NB4 (cell line): Measurements from ENCODE around the gene MADD.

Experiments used
- POLR2A ChIP-seq: IDR thresholded peaks from 2 replicates; pipeline ENCODE4 v1.6.1; 2011; ENCODE audit warnings: mild to moderate bottlenecking; ENCODE audit not compliant: insufficient read length; ENCODE audit errors: extremely low read depth
- TF ChIP-seq, protein P1 (sequence below): IDR thresholded peaks from 2 replicates; pipeline ENCODE4 v1.6.1; 2011; ENCODE audit warnings: low read depth, low read length
- TF ChIP-seq, protein P2 (sequence below): IDR thresholded peaks from one replicate; pipeline ENCODE4 v1.5.1; 2012; ENCODE audit warnings: low read depth, low read length

DNA sequence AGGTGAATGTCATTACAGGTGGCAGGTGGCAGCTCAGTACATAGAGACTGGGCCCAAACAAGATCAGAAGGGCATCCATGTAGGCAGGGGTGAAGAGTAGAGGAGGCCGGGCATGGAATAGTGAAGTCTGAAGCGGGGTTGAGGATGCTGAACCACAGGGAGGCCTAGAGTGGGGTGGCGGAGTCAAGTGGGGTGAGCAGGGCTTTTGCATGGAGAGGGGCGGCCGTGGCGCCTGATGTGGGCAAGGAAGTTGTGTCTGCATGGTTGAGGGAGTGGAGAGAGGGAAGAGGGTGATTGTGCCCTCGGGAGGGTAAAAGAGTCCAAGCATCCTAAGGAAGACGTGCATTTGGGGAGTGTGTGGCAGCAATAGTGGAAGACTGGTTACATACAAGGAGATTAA is 40.8 kb upstream of the MADD start:
- TF ChIP-seq, protein P1, sequence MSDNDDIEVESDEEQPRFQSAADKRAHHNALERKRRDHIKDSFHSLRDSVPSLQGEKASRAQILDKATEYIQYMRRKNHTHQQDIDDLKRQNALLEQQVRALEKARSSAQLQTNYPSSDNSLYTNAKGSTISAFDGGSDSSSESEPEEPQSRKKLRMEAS = no peak
- TF ChIP-seq, protein P2, sequence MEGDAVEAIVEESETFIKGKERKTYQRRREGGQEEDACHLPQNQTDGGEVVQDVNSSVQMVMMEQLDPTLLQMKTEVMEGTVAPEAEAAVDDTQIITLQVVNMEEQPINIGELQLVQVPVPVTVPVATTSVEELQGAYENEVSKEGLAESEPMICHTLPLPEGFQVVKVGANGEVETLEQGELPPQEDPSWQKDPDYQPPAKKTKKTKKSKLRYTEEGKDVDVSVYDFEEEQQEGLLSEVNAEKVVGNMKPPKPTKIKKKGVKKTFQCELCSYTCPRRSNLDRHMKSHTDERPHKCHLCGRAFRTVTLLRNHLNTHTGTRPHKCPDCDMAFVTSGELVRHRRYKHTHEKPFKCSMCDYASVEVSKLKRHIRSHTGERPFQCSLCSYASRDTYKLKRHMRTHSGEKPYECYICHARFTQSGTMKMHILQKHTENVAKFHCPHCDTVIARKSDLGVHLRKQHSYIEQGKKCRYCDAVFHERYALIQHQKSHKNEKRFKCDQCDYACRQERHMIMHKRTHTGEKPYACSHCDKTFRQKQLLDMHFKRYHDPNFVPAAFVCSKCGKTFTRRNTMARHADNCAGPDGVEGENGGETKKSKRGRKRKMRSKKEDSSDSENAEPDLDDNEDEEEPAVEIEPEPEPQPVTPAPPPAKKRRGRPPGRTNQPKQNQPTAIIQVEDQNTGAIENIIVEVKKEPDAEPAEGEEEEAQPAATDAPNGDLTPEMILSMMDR = no peak
- no peak for TF ChIP-seq POLR2A
